Erythroblast (primary cell): ENCODE data around the gene ATF7IP2.

ENCODE experiments used
- GATA1 ChIP-seq: IDR thresholded peaks from 2 replicates; pipeline ENCODE4 v1.6.1; 2011; ENCODE audit warnings: low read depth, mild to moderate bottlenecking, control low read depth, low read length, moderate library complexity
- POLR2A ChIP-seq: IDR thresholded peaks from 2 replicates; pipeline ENCODE4 v1.6.1; 2011; ENCODE audit warnings: mild to moderate bottlenecking, low read length

GRCh38 chr16:10391339-10391738 lies 5.5 kb downstream of the ATF7IP2 start:
- TF ChIP-seq POLR2A, result no peak
- no peak for TF ChIP-seq GATA1
